ENCODE results near the gene GNAQ. TPM values are rescaled to one million over a fixed set of nuclear protein-coding genes. Genes with fewer than 3 reads are reported as not detected.
A peak's percentile ranks its signal among the peaks of the same experiment; 100 is the strongest.

GNAQ gene
- total and polyA plus RNA-seq, 2 donors, result 42.2 to 78.5 TPM

- Histone ChIP-seq H3K36me3 (ENCODE audit: insufficient read depth) (no peaks in the 10 kb centered on the region), H3K4me1 (ENCODE audit: insufficient read depth) (peaks cover 6% of the 10 kb centered on the region), H3K4me3 (ENCODE audit: low read depth, low read length) (no peak overlapping the region), H3K27ac (ENCODE audit: low read depth) (no peak overlapping the region)
- no peak for DNase-seq (ENCODE audit: extremely low spot score)
- 77% methylated on average over 3 of the region's 3 CpGs for WGBS
Measured at GRCh38 chr9:77947651-77948050, 84.0 kb downstream of the GNAQ start.

DNA sequence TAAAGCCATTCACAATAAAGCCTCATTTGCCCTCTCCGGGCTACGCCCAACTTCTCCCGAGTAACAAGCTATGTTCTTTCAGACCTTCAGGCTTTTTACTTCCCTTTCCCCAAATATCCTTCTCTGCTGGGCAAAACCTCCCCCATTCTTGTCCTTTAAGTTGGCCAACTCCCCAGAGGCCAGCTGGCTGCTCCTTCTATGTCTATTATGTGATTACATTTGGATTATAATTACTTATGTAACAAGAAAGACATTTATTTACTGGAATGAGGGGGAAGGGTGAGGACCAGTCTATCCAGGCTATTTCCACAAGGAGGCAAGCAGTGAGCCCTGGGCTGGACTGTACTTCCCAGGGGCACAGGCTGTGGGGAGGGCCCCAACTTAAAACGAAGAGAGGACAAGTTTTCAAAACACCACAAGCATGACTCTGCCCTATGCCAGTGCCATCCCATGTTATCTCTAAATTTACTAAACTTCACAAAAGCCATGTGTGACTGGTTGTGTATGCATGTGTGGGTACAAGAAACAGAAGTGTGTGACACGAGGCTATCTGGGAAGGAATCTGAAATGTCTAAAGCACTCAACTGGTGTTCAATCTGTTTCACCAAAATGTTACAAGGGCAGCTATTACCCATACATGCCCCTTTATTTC is 84.5 kb downstream of the GNAQ start:
- no peak overlapping the region for H3K4me3 ChIP-seq (ENCODE audit: low read depth, low read length)
- H3K4me1 ChIP-seq (ENCODE audit: insufficient read depth), result peaks cover 6% of the 10 kb centered on the region
- no peak for DNase-seq (ENCODE audit: extremely low spot score)
- H3K36me3 ChIP-seq (ENCODE audit: insufficient read depth), result no peaks in the 10 kb centered on the region
- H3K27ac ChIP-seq (ENCODE audit: low read depth), result no peak overlapping the region
- WGBS, result 34% methylated on average over 5 of the region's 5 CpGs

DNA sequence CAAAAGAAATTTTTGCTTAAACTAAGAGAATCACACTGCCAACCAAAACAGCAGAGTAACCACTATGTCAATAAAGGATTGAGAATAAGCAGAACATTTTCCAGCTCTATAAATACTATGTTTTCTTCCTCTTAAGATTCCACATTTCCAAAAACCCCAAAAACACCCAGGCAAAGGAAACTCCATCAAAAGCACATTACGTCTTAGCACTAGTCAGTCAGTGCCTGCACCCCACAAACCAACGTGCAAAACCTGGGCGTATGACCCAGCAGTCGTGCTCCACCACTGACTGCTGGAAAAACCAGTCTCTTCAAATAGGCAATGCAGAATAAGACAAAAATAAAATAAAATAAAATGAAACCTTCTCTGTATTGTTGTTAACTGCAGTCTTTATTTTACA is 85.3 kb downstream of the GNAQ start:
- H3K4me3 ChIP-seq (ENCODE audit: low read depth, low read length), result no peak overlapping the region
- peak overlapping the region; percentile 62 for H3K27ac ChIP-seq (ENCODE audit: low read depth)
- no peak for DNase-seq (ENCODE audit: extremely low spot score)
- H3K36me3 ChIP-seq (ENCODE audit: insufficient read depth), result no peaks in the 10 kb centered on the region
- peaks cover 6% of the 10 kb centered on the region for H3K4me1 ChIP-seq (ENCODE audit: insufficient read depth)
- WGBS, result 72% methylated on average over 4 of the region's 4 CpGs

- 55% methylated on average over 5 of the region's 5 CpGs for WGBS
- no peaks in the 10 kb centered on the region for H3K36me3 ChIP-seq (ENCODE audit: insufficient read depth)
- peaks cover 6% of the 10 kb centered on the region for H3K4me1 ChIP-seq (ENCODE audit: insufficient read depth)
- no peak overlapping the region for H3K4me3 ChIP-seq (ENCODE audit: low read depth, low read length)
- H3K27ac ChIP-seq (ENCODE audit: low read depth), result no peak overlapping the region
- no peak for DNase-seq (ENCODE audit: extremely low spot score)
Measured at GRCh38 chr9:77945798-77946197, 85.8 kb downstream of the GNAQ start.

DNA sequence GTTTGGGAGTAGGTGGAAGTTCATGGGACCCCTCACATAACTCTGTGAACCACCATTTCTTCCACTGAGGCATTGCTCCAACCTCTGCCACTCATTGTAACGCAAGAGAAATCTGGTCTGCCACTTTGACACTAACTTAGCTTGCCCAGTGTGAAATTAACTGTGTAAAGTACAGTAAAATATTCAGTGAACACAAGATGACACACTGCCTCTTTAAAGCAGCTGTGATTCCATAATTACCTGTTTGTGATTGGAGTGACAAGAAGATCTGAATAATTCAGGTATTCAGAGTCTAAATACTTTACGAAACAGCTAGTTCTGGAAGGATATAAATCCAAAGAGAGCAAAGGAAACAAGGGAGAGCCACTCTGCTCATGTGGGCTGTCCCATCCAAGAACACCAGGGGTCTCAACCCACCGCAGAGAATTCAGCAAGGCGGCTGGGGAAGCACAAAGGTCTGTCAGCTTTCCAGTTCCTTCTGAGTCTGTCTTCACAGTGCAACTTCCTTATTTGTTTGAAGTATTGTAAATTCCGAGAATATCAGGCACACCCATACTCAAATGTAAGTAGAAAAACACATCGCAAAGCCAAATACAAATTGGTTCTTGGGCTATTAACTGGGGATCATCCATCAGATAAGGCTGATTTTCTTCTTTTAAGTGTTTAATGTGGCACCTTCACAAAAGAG is 86.9 kb downstream of the GNAQ start:
- Histone ChIP-seq H3K4me3 (ENCODE audit: low read depth, low read length) (no peak overlapping the region), H3K27ac (ENCODE audit: low read depth) (no peak overlapping the region), H3K4me1 (ENCODE audit: insufficient read depth) (peaks cover 6% of the 10 kb centered on the region), H3K36me3 (ENCODE audit: insufficient read depth) (no peaks in the 10 kb centered on the region)
- peak; percentile 28 for DNase-seq (ENCODE audit: extremely low spot score)
- WGBS, result 32% methylated on average over 6 of the region's 6 CpGs

GRCh38 chr9:77943057-77943456 is 88.6 kb downstream of the GNAQ start:
- 88% methylated on average over 4 of the region's 4 CpGs for WGBS
- Histone ChIP-seq H3K36me3 (ENCODE audit: insufficient read depth) (no peaks in the 10 kb centered on the region), H3K4me3 (ENCODE audit: low read depth, low read length) (no peak overlapping the region), H3K4me1 (ENCODE audit: insufficient read depth) (peaks cover 3% of the 10 kb centered on the region), H3K27ac (ENCODE audit: low read depth) (no peak overlapping the region)
- DNase-seq (ENCODE audit: extremely low spot score), result no peak

- Histone ChIP-seq H3K4me3 (ENCODE audit: low read depth, low read length) (no peak overlapping the region), H3K4me1 (ENCODE audit: insufficient read depth) (no peaks in the 10 kb centered on the region), H3K36me3 (ENCODE audit: insufficient read depth) (no peaks in the 10 kb centered on the region), H3K27ac (ENCODE audit: low read depth) (no peak overlapping the region)
- no peak for DNase-seq (ENCODE audit: extremely low spot score)
- 56% methylated on average over 2 of the region's 2 CpGs for WGBS
Measured at GRCh38 chr9:77939149-77939668, 92.4 kb downstream of the GNAQ start.

DNA sequence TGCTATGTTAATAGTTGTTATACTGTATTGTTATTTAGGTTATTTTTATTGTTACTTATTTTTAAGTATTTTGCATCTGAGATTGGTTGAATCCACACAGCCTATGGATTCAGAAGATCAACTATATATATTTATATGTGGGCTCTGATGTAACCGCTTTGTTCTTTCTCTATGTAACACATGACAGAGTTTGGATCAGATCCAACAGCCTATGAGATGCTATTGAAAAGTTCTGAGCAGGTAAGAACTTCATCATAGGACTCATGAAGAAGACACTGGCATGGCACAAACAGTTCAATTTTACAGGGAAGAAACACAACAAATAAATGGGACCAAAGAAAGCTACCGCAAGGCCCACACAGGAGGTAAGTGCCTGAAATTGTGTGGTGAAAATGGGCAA is 93.4 kb downstream of the GNAQ start:
- no peak overlapping the region for H3K4me3 ChIP-seq (ENCODE audit: low read depth, low read length)
- no peaks in the 10 kb centered on the region for H3K4me1 ChIP-seq (ENCODE audit: insufficient read depth)
- WGBS, result 96% methylated on average over 2 of the region's 2 CpGs
- no peaks in the 10 kb centered on the region for H3K36me3 ChIP-seq (ENCODE audit: insufficient read depth)
- H3K27ac ChIP-seq (ENCODE audit: low read depth), result no peak overlapping the region
- no peak for DNase-seq (ENCODE audit: extremely low spot score)

DNA sequence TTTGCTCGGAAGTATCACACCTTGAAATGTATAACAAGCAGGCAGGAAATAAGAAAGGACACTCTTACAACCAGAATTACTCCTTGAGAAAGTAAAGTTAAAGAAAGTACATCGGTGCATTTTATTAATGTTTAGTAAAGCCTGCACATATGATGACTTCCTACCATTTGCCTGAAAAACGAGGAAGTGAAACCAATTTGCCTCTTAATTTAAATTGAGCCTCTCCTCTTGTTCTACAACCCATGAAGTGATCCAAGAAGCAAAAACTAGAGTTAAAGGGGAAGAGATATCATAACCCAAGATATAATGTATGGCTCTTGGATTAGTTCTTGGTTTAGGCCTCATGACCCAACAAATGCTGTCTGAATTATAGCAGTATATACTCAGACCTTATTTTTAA is 95.6 kb downstream of the GNAQ start:
- no peak for DNase-seq (ENCODE audit: extremely low spot score)
- Histone ChIP-seq H3K36me3 (ENCODE audit: insufficient read depth) (no peaks in the 10 kb centered on the region), H3K27ac (ENCODE audit: low read depth) (no peak overlapping the region), H3K4me1 (ENCODE audit: insufficient read depth) (no peaks in the 10 kb centered on the region), H3K4me3 (ENCODE audit: low read depth, low read length) (no peak overlapping the region)
- WGBS, result 81% methylated on average over 3 of the region's 3 CpGs

DNA sequence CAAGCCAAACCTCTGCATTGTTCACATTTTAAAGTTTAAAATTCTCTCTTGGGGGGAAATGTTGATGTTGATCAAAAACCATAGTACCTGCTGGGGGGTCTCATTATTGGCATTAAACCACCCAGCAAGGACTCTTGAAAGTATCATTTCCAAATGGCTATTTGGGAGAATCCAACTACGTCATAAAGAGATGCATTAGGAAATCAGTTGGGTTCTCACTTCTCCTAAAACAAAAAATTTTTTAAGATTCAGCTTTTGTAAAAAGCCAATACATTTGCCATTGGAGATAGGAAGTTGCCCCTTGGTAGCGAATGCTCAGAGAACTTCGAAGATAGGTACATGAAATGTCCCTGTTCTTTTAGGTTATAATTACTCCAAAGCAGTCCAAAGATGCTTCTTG is 96.4 kb downstream of the GNAQ start:
- no peaks in the 10 kb centered on the region for H3K4me1 ChIP-seq (ENCODE audit: insufficient read depth)
- H3K36me3 ChIP-seq (ENCODE audit: insufficient read depth), result no peaks in the 10 kb centered on the region
- H3K27ac ChIP-seq (ENCODE audit: low read depth), result no peak overlapping the region
- H3K4me3 ChIP-seq (ENCODE audit: low read depth, low read length), result no peak overlapping the region
- 97% methylated on average over 3 of the region's 3 CpGs for WGBS
- DNase-seq (ENCODE audit: extremely low spot score), result no peak

- 87% methylated on average over 8 of the region's 8 CpGs for WGBS
- no peak for DNase-seq (ENCODE audit: extremely low spot score)
- H3K27ac ChIP-seq (ENCODE audit: low read depth), result no peak overlapping the region
- H3K36me3 ChIP-seq (ENCODE audit: insufficient read depth), result no peaks in the 10 kb centered on the region
- no peak overlapping the region for H3K4me3 ChIP-seq (ENCODE audit: low read depth, low read length)
- no peaks in the 10 kb centered on the region for H3K4me1 ChIP-seq (ENCODE audit: insufficient read depth)
Measured at GRCh38 chr9:77933976-77934375, 97.6 kb downstream of the GNAQ start.

DNA sequence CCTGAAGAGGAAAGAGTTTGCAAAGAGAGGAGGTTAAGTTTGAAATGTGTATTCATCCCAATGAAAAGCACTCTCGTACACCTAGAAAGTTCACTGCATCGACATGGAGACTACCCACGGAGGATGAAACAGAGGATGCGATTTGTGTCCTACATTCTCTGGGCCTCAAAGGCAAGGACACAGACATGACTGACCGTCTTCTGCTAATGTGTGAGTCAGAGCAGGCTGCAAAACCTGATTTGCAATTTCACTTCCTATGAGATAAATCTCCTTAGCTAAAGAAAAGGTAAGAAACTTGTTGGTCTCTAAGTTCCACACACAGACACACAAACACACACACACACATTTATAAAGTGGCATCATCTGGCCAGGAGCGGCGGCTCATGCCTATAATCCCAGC is 98.6 kb downstream of the GNAQ start:
- 84% methylated on average over 7 of the region's 7 CpGs for WGBS
- H3K27ac ChIP-seq (ENCODE audit: low read depth), result no peak overlapping the region
- no peak for DNase-seq (ENCODE audit: extremely low spot score)
- H3K4me1 ChIP-seq (ENCODE audit: insufficient read depth), result no peaks in the 10 kb centered on the region
- H3K36me3 ChIP-seq (ENCODE audit: insufficient read depth), result no peaks in the 10 kb centered on the region
- H3K4me3 ChIP-seq (ENCODE audit: low read depth, low read length), result no peak overlapping the region

DNA sequence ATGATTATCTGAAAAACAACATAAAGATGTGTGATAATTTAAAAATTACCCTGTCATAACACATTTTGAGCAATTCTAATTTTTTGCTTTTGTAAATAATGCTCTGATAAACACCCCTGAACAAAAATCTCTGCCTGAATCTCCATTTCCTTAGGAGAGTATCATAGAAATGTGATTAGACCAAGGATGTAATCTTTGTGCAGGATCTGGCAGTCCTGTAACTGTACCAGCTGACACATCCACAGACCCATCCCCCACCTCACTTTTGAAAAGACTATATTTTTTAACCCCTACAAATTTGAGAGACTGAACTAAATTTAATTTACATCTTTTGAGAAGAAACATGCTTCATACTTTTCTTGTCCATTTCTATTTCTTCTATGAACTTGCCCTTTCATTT is 101.7 kb downstream of the GNAQ start:
- H3K4me3 ChIP-seq (ENCODE audit: low read depth, low read length), result no peak overlapping the region
- peaks cover under 1% of the 10 kb centered on the region for H3K4me1 ChIP-seq (ENCODE audit: insufficient read depth)
- H3K27ac ChIP-seq (ENCODE audit: low read depth), result no peak overlapping the region
- H3K36me3 ChIP-seq (ENCODE audit: insufficient read depth), result no peaks in the 10 kb centered on the region
- DNase-seq (ENCODE audit: extremely low spot score), result no peak

GRCh38 chr9:77927265-77927664 is 104.3 kb downstream of the GNAQ start:
- Histone ChIP-seq H3K4me1 (ENCODE audit: insufficient read depth) (peaks cover 1% of the 10 kb centered on the region), H3K27ac (ENCODE audit: low read depth) (no peak overlapping the region), H3K36me3 (ENCODE audit: insufficient read depth) (no peaks in the 10 kb centered on the region), H3K4me3 (ENCODE audit: low read depth, low read length) (no peak overlapping the region)
- WGBS, result 31% methylated on average over 2 of the region's 2 CpGs
- no peak for DNase-seq (ENCODE audit: extremely low spot score)
